ENCODE measurements around the gene MMP14.
A peak's percentile ranks its signal among the peaks of the same experiment; 100 is the strongest.
"Not testable (repeated sequence)": the region's sequence is repeated elsewhere in the genome, so short reads cannot be mapped to it uniquely, and the experiment has no call there.

The MMP14 gene

DNA sequence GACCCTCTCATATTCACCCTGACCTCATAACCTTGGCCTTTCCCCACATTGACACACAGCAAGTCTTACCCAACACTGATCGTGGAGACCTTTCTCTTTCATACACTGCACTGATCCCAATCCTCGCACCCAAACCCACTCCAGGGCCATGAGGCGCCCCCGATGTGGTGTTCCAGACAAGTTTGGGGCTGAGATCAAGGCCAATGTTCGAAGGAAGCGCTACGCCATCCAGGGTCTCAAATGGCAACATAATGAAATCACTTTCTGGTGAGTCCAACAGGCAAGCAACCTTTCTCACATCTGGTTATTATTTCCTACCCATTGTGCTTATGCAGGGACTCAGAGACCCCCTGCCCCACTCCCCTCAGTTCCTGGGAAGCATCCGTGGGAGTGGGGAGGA is 5.4 kb downstream of the MMP14 start:
- DNase-seq (ENCODE audit: low read depth in 2 of 2), result no peak

DNA sequence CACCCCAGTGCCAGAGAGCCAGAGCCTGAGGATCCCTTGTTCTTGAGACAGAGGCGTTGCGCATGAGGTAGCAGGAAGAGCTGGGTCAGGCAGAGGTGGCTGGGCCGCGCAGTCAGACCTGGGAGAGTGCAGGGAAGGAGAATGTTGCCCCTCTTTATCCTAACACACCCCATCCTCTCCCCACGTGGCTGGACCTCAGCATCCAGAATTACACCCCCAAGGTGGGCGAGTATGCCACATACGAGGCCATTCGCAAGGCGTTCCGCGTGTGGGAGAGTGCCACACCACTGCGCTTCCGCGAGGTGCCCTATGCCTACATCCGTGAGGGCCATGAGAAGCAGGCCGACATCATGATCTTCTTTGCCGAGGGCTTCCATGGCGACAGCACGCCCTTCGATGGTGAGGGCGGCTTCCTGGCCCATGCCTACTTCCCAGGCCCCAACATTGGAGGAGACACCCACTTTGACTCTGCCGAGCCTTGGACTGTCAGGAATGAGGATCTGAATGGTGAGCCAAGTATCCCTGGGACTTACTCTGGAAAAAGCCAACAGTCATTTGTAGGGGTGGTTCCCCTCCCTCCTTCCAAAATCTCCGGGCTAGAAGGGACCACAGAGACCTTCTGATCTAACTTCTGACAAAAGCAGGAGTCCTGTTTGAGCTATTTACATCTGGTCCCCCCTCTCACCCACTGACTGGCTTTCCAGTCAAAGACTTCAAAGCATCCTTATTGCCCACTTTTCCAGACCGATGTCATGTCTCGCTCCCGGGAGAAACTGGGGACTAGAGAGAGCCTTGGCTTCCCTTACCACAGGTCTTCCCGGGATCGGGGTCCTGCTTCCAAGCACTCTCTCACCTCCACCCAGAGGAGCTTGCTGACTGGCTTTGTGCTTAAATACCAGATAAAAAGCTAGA is 6.1 kb downstream of the MMP14 start:
- no peak for DNase-seq (ENCODE audit: low read depth in 2 of 2)

DNA sequence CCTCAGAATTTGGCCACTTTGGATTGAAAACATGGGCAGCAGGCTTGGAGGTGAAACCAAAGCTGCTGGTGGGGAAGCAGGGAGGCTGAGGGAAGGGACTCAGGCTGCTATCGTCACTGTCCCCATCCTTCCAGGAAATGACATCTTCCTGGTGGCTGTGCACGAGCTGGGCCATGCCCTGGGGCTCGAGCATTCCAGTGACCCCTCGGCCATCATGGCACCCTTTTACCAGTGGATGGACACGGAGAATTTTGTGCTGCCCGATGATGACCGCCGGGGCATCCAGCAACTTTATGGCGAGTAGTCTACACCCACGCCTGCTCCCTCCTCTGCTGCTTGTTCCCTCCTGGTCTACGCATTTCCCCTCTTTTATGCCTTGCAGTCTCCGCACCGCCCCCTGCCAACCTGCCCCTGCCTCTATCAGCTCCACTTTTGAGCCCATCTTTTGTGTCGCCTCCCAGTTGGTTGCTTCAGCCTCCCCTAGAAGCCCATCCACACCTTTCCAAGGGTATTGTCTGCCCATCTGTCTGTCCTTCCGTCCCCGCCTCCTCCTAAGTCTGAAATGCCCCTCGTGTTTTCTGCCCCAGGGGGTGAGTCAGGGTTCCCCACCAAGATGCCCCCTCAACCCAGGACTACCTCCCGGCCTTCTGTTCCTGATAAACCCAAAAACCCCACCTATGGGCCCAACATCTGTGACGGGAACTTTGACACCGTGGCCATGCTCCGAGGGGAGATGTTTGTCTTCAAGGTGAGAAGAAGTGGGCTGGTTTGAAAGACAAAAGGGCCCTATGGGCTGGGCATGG is 6.9 kb downstream of the MMP14 start:
- DNase-seq (ENCODE audit: low read depth in 2 of 2), result no peak

DNA sequence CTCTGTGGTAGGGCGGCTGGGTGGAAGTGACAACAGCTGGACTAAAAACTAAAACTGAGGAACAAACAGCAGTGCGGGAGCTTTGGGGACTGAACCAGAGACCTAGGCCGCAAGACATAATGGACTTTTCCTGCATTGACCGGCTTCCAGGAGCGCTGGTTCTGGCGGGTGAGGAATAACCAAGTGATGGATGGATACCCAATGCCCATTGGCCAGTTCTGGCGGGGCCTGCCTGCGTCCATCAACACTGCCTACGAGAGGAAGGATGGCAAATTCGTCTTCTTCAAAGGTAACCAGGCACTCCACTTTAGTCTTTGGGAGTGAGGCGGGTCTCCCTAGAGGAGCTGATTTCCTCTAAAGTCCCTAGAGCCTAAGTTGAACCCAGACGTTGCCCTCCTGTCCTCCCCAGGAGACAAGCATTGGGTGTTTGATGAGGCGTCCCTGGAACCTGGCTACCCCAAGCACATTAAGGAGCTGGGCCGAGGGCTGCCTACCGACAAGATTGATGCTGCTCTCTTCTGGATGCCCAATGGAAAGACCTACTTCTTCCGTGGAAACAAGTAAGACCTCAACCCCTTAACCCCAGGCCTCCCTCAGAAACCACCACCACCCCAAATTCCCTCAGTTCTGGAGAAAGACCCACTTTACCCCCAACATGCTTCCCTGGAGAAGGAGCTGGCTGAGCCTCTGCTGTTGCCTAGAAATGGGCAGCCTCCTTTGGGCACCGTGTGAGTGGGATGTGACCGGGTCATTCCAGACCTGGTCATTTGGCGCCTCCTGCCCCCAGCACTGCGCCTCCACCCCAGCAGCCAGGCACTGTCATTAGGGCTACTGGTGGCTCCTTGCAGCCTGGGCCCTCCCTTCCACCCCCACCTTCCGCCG is 8.1 kb downstream of the MMP14 start:
- no peak for DNase-seq (ENCODE audit: low read depth in 2 of 2)

DNA sequence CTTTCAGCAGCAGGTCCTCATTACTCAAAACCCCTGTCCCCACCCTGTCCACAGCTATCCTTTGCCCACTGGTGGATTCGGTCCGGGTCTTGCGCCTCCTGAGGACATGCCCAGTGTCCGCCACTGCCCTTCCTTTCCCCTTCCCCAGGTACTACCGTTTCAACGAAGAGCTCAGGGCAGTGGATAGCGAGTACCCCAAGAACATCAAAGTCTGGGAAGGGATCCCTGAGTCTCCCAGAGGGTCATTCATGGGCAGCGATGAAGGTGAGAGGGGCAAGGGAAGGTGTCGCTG is 8.7 kb downstream of the MMP14 start:
- DNase-seq (ENCODE audit: low read depth in 2 of 2), result no peak

DNA sequence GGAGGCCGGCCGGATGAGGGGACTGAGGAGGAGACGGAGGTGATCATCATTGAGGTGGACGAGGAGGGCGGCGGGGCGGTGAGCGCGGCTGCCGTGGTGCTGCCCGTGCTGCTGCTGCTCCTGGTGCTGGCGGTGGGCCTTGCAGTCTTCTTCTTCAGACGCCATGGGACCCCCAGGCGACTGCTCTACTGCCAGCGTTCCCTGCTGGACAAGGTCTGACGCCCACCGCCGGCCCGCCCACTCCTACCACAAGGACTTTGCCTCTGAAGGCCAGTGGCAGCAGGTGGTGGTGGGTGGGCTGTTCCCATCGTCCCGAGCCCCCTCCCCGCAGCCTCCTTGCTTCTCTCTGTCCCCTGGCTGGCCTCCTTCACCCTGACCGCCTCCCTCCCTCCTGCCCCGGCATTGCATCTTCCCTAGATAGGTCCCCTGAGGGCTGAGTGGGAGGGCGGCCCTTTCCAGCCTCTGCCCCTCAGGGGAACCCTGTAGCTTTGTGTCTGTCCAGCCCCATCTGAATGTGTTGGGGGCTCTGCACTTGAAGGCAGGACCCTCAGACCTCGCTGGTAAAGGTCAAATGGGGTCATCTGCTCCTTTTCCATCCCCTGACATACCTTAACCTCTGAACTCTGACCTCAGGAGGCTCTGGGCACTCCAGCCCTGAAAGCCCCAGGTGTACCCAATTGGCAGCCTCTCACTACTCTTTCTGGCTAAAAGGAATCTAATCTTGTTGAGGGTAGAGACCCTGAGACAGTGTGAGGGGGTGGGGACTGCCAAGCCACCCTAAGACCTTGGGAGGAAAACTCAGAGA is 9.6 kb downstream of the MMP14 start:
- DNase-seq (ENCODE audit: low read depth in 2 of 2), result no peak

DNA sequence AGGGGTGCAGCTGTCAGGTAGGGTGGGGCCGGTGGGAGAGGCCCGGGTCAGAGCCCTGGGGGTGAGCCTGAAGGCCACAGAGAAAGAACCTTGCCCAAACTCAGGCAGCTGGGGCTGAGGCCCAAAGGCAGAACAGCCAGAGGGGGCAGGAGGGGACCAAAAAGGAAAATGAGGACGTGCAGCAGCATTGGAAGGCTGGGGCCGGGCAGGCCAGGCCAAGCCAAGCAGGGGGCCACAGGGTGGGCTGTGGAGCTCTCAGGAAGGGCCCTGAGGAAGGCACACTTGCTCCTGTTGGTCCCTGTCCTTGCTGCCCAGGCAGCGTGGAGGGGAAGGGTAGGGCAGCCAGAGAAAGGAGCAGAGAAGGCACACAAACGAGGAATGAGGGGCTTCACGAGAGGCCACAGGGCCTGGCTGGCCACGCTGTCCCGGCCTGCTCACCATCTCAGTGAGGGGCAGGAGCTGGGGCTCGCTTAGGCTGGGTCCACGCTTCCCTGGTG is 10.5 kb downstream of the MMP14 start:
- DNase-seq (ENCODE audit: low read depth in 2 of 2), result no peak

DNA sequence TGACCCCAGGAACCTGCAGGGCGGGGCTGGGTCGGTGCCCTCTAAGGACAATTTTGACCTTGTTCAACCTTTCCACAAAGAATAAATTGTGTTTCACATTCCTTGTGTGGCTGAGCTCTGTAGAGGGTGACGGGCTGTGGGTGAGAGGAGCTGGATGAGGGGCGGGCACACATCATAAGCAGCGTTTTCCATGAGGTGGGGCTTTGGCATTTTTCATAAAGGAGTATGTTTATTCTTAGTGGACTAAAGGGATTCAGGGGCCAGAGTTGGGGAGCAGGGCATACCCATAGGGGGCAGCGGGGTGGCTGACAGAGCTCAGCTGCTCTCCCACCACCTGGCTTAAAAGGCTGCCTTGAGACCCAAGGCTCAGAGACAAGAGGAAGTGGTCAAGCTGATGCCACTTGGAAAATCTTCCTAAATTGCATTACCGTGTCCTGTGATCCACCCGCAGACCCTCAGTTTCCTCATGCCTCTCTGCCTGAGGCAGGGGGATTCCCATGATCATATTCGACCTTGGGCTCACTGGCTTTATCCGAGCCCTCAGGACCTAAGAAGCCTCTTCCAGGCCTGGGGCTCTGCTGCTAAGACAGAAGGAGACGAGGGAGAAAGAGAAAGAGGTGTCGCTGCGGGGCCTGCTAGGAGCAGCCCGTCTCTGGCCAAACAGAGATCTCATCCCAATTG is 11.4 kb downstream of the MMP14 start:
- no peak for DNase-seq (ENCODE audit: low read depth in 2 of 2)

DNA sequence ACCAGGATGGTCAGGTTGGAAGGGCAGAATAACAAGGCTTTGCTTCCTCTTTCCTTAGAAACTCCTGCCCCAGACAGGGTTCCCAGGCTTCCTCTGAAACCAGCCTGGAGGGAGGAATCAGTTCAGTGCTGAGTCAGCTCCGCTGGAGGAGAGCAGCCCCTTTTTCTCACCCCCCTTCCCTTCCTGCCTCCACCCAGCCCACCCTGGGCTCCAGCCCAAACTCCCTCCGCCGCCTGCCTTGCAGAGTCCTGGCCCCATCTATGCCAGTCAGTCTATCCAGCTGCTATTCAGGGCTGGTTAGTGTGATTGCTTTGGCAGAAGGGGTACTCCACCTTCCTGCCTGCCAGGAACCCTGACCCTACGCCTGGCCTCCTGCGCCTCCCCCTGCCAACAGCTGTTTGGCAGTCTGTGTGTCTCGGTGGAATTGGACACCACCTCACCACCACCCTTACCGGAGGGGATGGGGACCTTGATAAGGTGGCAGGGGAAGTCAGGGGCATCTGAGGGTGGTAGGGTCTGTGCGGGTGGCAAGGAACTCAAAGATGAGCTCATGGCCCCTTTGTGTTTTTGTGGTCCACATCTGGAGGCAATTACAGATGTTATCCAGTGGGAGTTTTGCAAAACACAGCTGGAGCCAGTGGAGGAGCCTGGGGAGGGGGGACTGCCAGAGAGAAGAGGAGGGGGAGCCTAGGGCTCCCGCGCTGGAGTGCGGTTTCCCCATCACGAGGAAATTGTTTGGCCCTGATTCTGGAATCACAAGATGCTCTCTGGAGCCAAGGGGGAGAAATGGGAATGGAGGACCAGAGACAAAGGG is 12.2 kb downstream of the MMP14 start:
- DNase-seq (ENCODE audit: low read depth in 2 of 2), result no peak

DNA sequence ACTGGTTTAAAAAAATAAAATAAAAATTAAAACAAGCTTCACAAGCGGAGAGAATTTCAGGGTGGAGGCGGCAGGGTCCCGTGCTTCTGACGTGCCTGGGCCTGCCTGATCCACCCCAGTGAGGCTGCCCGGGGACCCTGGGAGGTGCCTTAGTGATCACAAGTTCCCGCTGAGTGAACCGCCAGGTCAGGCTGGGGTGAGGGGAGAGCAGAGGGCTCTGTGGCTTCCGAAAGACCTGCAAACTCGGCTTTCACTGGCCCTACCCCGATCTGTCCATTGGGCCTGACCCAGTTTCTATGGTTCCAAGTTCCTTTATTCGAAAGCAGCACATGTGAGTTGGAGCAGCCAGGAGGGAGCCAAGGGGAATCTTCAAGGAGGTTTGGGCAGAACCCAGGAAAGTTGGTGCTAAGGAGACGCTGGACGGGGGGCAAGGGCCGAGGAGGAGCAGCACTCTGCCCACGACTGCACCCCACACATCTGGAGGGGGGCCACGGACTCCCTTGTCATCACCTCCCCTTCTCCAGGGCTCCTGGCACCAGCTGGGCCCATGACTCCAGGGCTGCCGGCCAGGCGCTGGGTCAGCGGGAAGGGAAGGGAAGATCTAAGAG is 12.9 kb downstream of the MMP14 start:
- no peak for DNase-seq (ENCODE audit: low read depth in 2 of 2)

DNA sequence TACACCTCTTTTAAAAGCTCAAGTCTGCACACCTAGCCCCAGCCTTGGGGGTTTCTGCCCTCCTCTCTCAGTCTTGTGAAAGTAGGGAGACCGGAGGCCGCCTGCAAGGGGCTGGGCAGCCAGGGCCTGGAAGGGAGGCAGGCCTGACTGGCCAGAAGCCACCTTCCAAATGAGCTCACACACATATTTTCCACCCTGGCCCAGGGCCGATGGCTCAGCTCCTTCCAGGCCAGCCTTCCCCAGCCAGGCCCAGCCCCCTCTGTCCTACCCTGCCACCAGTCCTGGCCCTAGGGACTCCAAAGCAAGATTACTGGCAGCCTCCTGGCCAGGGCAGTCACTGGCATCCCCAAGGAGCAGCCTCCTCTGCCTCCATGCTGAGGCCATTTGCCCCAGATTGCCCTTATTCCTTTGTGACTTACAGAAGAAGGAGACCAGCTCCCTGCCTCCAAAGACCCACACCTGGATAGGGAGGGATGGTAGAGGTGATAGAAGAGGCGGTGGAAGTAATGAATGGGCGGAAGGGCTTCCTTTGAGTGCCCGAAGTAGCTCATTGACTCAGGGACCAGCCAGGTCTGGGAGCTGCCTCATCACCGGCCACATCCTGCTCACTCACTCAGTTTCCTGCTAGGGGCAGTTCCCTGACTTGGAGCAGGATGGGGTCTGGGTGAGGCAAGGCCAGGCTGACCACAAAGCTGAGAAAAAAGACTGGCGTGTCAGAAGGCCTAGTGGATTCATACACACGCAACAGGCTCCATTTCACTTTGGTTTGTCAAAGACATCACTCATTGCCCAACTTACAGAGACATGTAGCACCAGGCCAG is 14.8 kb downstream of the MMP14 start:
- DNase-seq (ENCODE audit: low read depth in 2 of 2), result no peak

DNA sequence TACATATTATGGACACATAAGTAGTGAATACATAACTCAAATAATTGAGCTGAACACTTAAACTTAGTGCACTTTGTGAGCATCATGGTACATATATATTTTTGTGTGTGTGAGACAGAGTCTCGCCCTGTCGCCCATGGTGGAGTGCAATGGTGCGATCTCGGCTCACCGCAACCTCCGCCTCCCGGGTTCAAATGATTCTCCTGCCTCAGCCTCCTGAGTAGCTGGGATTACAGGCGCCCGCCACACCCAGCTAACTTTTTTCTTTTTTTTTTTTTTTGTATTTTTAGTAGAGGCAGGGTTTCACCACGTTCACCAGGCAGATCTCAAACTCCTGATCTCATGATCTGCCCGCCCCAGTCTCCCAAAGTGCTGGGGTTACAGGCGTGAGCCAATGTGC is 15.8 kb downstream of the MMP14 start:
- not testable (repeated sequence) for DNase-seq (ENCODE audit: low read depth in 2 of 2)

DNA sequence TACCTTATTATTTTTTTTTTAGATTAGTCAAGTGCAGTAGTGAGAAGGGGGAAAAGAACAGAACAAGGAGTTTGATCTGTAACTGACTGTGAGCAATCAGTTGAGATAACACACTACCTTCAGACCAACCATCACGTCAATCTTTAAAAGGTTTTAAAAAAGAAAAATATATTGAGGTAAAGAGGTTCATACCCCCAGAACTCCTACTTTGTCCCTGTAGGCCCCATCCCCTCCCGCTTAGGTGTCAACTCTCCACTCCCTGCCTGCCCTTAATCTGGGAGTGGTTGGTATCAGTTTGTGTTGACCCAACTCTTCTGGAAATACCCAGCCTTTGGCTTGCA is 16.2 kb downstream of the MMP14 start:
- no peak for DNase-seq (ENCODE audit: low read depth in 2 of 2)

DNA sequence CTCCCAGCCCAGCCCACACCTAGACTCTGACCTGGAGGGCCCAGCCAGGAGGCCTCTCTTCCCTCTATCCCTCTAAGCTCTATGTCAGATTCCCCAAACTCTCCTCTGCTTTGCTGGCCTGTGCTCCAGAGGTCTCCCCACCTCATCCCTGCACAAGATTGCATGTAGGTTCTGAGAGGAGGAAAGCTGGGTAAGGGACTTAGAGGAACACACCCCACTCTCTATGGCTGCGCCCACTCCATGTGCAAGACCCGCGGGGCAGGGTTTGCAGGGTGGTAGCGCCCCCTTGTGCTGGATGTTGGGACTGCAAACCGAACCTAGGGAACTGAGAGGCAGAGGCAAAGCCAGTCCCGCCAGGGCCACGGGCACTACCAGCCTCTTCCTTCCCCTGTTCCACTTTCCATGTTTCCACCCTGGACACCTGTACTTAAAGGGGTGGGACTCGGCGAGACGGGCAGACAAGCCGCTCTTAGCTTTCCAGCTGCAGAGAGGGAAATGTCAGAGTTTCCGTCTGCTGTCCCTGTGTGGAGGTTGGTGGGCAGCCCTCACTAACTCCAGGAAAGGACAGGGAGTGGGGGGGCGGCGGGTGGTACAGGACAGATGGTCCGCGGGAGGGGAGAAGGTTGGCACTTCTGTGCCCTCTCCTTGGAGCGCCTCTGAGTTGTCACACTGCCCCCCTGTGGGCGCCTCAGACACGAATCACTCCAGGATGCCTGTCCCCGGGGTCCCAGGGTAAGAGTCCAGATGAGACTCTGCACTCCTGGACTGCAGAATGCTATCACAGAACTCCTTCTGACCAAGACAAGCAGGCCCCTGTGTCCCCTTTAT is 16.8 kb downstream of the MMP14 start:
- DNase-seq (ENCODE audit: low read depth in 2 of 2), result peak; percentile 80 to 90

DNA sequence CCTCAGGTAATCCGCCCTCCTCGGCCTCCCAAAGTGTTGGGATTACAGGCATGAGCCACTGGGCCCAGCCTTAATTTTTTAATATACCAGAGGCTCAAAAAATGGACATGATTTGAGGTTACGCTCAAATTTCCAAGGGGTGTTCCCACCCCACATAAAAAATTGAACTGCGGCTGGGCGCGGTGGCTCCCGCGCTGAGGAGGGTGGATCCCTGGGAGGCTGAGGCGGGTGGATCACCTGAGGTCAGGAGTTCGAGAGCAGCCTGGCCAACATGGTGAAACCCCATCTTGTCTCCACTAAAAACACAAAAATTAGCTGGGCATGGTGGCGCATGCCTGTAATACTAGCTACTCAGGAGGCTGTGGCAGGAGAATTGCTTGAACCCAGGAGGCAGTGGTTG is 17.9 kb downstream of the MMP14 start:
- not testable (repeated sequence) for DNase-seq (ENCODE audit: low read depth in 2 of 2)

DNA sequence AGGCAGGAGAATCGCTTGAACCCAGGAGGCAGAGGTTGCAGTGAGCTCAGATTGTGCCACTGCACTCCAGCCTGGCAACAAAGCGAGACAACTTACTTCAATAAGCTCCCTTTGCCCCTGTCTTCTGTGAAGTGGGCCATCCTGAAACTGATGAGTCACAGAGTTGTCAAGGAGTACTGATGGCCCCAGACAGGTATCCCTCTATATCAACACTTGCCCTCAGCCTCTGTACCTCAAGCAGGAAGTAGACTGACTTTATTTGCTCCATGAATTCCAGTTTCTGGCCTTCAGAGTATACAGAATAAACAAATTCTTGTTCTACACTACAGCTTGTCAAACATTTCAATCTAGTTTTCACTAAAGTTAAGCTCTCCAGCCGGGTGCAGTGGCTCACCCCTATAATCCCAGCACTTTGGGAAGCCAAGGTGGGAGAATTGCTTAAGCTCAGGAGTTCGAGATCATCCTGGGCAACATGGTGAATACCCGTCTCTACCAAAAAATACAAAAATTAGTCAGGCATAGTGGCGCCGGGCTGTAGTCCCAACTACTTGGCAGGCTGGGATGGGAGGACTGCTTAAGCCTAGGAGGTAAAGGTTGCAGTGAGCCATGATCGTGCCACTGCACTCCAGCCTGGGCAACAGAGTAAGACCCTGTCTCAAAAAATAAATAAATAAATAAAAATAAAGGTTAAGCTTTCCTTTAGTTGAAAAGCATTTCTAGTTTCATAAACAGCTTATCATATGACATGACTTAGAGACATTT is 18.8 kb downstream of the MMP14 start:
- DNase-seq (ENCODE audit: low read depth in 2 of 2), result no peak

DNA sequence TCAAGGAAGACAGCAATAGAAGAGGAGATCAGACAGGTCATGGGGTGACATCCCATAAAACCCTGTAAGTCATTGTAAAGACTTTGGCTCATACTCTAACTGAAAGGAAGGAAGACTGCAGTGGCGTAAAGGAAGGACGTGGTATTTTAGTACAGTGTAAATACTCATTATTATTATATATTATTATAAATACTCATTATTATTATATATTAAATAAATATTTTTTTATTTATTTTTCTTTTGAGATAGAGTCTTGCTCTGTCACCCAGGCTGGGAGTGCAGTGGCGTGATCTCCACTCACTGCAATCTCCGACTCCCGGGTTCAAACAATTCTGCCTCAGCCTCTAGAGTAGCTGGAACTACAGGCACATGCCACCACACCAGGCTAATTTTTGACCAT is 20.0 kb downstream of the MMP14 start:
- no peak for DNase-seq (ENCODE audit: low read depth in 2 of 2)

All from activated CD8-positive, alpha-beta memory T cell treated with anti-CD3 and anti-CD28 coated beads for 4 hours (primary cell).